GM12865 (cell line): ENCODE data around the gene FLT3LG.
"Not testable (repeated sequence)": the region's sequence is repeated elsewhere in the genome, so short reads cannot be mapped to it uniquely, and the experiment has no call there.

Experiments used
- DNase-seq: peaks from one replicate; pipeline ENCODE4 v3.0.0; 2010; ENCODE audit warnings: low read depth
- H3K4me3 ChIP-seq: 2 replicates; pipeline ENCODE4 v1.5.1; 2011; ENCODE audit warnings: mild to moderate bottlenecking, low read depth, low read length, control low read depth
- CTCF ChIP-seq: IDR thresholded peaks from 2 replicates; pipeline ENCODE4 v1.5.1; 2011; ENCODE audit warnings: low read length, control low read depth, low read depth, inconsistent platforms; ENCODE audit not compliant: insufficient read depth; ENCODE audit errors: missing control alignments

The FLT3LG gene

GRCh38 chr19:49472936-49473335 is 1.1 kb upstream of the FLT3LG start:
- no peak overlapping the region for H3K4me3 ChIP-seq
- TF ChIP-seq CTCF = no peak
- no peak for DNase-seq

- H3K4me3 ChIP-seq = peak overlapping the region; percentile 67
- DNase-seq = not testable (repeated sequence)
These were observed 531 bp upstream of the FLT3LG start for GRCh38 chr19:49473501-49473867.

- no peak for DNase-seq
- no peak for TF ChIP-seq CTCF
- peak overlapping the region; percentile 67 for H3K4me3 ChIP-seq
These were observed 518 bp downstream of the FLT3LG start for GRCh38 chr19:49474542-49474924.

- peak; percentile 1 for DNase-seq
- H3K4me3 ChIP-seq = no peak overlapping the region
- TF ChIP-seq CTCF = no peak
These were observed 1.3 kb downstream of the FLT3LG start for GRCh38 chr19:49475191-49475917.

- peak; percentile 42 for DNase-seq
- H3K4me3 ChIP-seq = no peak overlapping the region
- TF ChIP-seq CTCF = peak; percentile 32
These were observed 2.2 kb downstream of the FLT3LG start for GRCh38 chr19:49475995-49476880.

GRCh38 chr19:49479975-49480628 is 6.1 kb downstream of the FLT3LG start:
- DNase-seq = peak; percentile 0
- no peak for TF ChIP-seq CTCF
- H3K4me3 ChIP-seq = no peak overlapping the region
